Breast epithelium (tissue), 3 donors: ENCODE measurements around the gene DLK1.

Experiments
- CTCF ChIP-seq, 3 donors: fragments of 450-650 bp; IDR thresholded peaks; one replicate each; pipeline ENCODE4 v1.5.1; 2016 to 2017; ENCODE audit warnings: antibody characterized with exemption in 3 of 3, mild to moderate bottlenecking in 3 of 3, moderate library complexity in 3 of 3
- POLR2A ChIP-seq: fragments of 450-650 bp; IDR thresholded peaks from one replicate; pipeline ENCODE4 v1.6.1; 2016; ENCODE audit warnings: antibody characterized with exemption, mild to moderate bottlenecking, moderate library complexity

DNA sequence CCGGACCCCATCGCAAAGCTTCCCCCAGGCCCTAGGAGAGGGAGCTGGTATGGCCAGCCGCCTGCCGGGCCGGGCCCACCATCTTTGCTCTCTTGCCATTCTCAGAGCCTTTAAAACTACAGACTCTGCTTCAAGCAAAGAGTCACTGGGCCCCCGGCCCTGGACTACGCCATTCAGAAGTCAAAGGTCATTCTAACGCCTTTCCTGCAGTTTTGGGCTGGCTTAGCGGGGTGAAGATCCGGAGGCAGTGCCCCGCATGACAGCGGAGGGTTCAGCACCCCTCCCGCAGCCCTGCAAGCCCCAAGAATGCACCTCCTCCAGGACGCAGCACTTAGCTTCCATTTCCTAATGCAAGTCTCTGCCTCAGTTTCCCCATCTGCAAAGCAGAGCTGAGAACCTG, 61.0 kb downstream of the DLK1 start:
- TF ChIP-seq POLR2A = no peak
- TF ChIP-seq CTCF (IDR thresholded peaks at IDR 0.05) = no peak
